ENCODE results near the gene STH.
A peak's percentile ranks its signal among the peaks of the same experiment; 100 is the strongest.
"Not testable (repeated sequence)": the region's sequence is repeated elsewhere in the genome, so short reads cannot be mapped to it uniquely, and the experiment has no call there.

STH gene

DNA sequence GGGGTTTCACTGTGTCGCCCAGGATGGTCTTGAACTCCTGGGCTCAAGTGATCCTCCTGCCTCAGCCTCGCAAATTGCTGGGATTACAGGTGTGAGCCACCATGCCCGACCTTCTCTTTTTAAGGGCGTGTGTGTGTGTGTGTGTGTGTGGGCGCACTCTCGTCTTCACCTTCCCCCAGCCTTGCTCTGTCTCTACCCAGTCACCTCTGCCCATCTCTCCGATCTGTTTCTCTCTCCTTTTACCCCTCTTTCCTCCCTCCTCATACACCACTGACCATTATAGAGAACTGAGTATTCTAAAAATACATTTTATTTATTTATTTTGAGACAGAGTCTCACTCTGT lies 3.9 kb downstream of the STH start:
- no peaks in the 10 kb centered on the region for H3K27me3 ChIP-seq (ENCODE audit: control insufficient read depth, insufficient read depth, low read length)

DNA sequence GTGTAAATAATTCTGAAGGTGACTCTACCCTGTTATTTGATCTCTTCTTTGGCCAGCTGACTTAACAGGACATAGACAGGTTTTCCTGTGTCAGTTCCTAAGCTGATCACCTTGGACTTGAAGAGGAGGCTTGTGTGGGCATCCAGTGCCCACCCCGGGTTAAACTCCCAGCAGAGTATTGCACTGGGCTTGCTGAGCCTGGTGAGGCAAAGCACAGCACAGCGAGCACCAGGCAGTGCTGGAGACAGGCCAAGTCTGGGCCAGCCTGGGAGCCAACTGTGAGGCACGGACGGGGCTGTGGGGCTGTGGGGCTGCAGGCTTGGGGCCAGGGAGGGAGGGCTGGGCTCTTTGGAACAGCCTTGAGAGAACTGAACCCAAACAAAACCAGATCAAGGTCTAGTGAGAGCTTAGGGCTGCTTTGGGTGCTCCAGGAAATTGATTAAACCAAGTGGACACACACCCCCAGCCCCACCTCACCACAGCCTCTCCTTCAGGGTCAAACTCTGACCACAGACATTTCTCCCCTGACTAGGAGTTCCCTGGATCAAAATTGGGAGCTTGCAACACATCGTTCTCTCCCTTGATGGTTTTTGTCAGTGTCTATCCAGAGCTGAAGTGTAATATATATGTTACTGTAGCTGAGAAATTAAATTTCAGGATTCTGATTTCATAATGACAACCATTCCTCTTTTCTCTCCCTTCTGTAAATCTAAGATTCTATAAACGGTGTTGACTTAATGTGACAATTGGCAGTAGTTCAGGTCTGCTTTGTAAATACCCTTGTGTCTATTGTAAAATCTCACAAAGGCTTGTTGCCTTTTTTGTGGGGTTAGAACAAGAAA lies 5.1 kb downstream of the STH start:
- Histone ChIP-seq H3K27me3 (ENCODE audit: control insufficient read depth, insufficient read depth, low read length) (no peaks in the 10 kb centered on the region), H3K4me3 (ENCODE audit: low read depth, low read length) (no peak overlapping the region), H3K36me3 (ENCODE audit: control insufficient read depth, insufficient read depth, low read length) (no peaks in the 10 kb centered on the region), H3K79me2 (no peaks in the 10 kb centered on the region), H3K9ac (no peak overlapping the region), H3K4me1 (peaks cover 9% of the 10 kb centered on the region), H3K9me3 (ENCODE audit: control insufficient read depth, low read length) (no peaks in the 10 kb centered on the region), H3K4me2 (ENCODE audit: low read length) (no peak overlapping the region), H2AFZ (peak overlapping the region; percentile 19), H3K27ac (peak overlapping the region; percentile 30)
- TF ChIP-seq, protein P1, sequence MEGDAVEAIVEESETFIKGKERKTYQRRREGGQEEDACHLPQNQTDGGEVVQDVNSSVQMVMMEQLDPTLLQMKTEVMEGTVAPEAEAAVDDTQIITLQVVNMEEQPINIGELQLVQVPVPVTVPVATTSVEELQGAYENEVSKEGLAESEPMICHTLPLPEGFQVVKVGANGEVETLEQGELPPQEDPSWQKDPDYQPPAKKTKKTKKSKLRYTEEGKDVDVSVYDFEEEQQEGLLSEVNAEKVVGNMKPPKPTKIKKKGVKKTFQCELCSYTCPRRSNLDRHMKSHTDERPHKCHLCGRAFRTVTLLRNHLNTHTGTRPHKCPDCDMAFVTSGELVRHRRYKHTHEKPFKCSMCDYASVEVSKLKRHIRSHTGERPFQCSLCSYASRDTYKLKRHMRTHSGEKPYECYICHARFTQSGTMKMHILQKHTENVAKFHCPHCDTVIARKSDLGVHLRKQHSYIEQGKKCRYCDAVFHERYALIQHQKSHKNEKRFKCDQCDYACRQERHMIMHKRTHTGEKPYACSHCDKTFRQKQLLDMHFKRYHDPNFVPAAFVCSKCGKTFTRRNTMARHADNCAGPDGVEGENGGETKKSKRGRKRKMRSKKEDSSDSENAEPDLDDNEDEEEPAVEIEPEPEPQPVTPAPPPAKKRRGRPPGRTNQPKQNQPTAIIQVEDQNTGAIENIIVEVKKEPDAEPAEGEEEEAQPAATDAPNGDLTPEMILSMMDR (IDR thresholded peaks at IDR 0.05) = no peak

More for the DNA sequence above, 3.9 kb downstream of the STH start:
- Histone ChIP-seq H3K4me2 (ENCODE audit: low read length) (no peak overlapping the region), H3K79me2 (no peaks in the 10 kb centered on the region), H3K9ac (no peak overlapping the region), H3K36me3 (ENCODE audit: control insufficient read depth, insufficient read depth, low read length) (no peaks in the 10 kb centered on the region), H3K9me3 (ENCODE audit: control insufficient read depth, low read length) (no peaks in the 10 kb centered on the region), H3K4me1 (peaks cover 9% of the 10 kb centered on the region), H2AFZ (no peak overlapping the region), H3K4me3 (ENCODE audit: low read depth, low read length) (no peak overlapping the region), H3K27ac (no peak overlapping the region)
- TF ChIP-seq, protein P1 (IDR thresholded peaks at IDR 0.05) = no peak

DNA sequence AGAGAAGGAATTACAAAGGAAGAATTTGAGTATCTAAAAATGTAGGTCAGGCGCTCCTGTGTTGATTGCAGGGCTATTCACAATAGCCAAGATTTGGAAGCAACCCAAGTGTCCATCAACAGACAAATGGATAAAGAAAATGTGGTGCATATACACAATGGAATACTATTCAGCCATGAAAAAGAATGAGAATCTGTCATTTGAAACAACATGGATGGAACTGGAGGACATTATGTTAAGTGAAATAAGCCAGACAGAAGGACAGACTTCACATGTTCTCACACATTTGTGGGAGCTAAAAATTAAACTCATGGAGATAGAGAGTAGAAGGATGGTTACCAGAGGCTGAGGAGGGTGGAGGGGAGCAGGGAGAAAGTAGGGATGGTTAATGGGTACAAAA lies 7.0 kb downstream of the STH start:
- H3K4me1 ChIP-seq; H3K9ac ChIP-seq; H3K4me3 ChIP-seq (ENCODE audit: low read depth, low read length); H3K9me3 ChIP-seq (ENCODE audit: control insufficient read depth, low read length); H3K36me3 ChIP-seq (ENCODE audit: control insufficient read depth, insufficient read depth, low read length); H3K79me2 ChIP-seq; H2AFZ ChIP-seq; H3K27me3 ChIP-seq (ENCODE audit: control insufficient read depth, insufficient read depth, low read length); H3K4me2 ChIP-seq (ENCODE audit: low read length); H3K27ac ChIP-seq: not testable (repeated sequence)

DNA sequence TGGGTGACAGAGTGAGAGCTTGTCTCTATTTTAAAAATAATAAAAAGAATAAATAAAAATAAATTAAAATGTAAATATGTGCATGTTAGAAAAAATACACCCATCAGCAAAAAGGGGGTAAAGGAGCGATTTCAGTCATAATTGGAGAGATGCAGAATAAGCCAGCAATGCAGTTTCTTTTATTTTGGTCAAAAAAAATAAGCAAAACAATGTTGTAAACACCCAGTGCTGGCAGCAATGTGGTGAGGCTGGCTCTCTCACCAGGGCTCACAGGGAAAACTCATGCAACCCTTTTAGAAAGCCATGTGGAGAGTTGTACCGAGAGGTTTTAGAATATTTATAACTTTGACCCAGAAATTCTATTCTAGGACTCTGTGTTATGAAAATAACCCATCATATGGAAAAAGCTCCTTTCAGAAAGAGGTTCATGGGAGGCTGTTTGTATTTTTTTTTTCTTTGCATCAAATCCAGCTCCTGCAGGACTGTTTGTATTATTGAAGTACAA lies 8.5 kb downstream of the STH start:
- Histone ChIP-seq H3K4me3 (ENCODE audit: low read depth, low read length) (no peak overlapping the region), H3K9me3 (ENCODE audit: control insufficient read depth, low read length) (no peaks in the 10 kb centered on the region), H3K9ac (no peak overlapping the region), H3K36me3 (ENCODE audit: control insufficient read depth, insufficient read depth, low read length) (no peaks in the 10 kb centered on the region), H3K27ac (no peak overlapping the region), H3K4me2 (ENCODE audit: low read length) (no peak overlapping the region), H2AFZ (no peak overlapping the region), H3K27me3 (ENCODE audit: control insufficient read depth, insufficient read depth, low read length) (no peaks in the 10 kb centered on the region), H3K4me1 (peaks cover 9% of the 10 kb centered on the region), H3K79me2 (no peaks in the 10 kb centered on the region)
- TF ChIP-seq, protein P1 (IDR thresholded peaks at IDR 0.05) = no peak

DNA sequence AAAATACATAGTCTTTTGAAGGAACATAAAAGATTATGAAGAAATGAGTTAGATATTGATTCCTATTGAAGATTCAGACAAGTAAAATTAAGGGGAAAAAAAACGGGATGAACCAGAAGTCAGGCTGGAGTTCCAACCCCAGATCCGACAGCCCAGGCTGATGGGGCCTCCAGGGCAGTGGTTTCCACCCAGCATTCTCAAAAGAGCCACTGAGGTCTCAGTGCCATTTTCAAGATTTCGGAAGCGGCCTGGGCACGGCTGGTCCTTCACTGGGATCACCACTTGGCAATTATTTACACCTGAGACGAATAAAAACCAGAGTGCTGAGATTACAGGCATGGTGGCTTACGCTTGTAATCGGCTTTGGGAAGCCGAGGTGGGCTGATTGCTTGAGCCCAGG lies 9.5 kb downstream of the STH start:
- TF ChIP-seq, protein P1 (IDR thresholded peaks at IDR 0.05) = no peak
- no peaks in the 10 kb centered on the region for H3K27me3 ChIP-seq (ENCODE audit: control insufficient read depth, insufficient read depth, low read length)

More for the DNA sequence above, 9.5 kb downstream of the STH start:
- Histone ChIP-seq H3K4me3 (ENCODE audit: low read depth, low read length) (no peak overlapping the region), H3K36me3 (ENCODE audit: control insufficient read depth, insufficient read depth, low read length) (no peaks in the 10 kb centered on the region), H3K9ac (no peak overlapping the region), H3K4me1 (peaks cover 4% of the 10 kb centered on the region), H2AFZ (no peak overlapping the region), H3K27ac (no peak overlapping the region), H3K9me3 (ENCODE audit: control insufficient read depth, low read length) (no peaks in the 10 kb centered on the region), H3K4me2 (ENCODE audit: low read length) (no peak overlapping the region), H3K79me2 (no peaks in the 10 kb centered on the region)
